CD14-positive monocyte (primary cell): ENCODE data around the gene TEF. TPM values are rescaled to one million over a fixed set of nuclear protein-coding genes. Genes with fewer than 3 reads are reported as not detected.

Experiments
- DNase-seq, 3 donors: peaks; one replicate each; pipeline ENCODE4 v3.0.0-alpha.2; 2011 to 2022
- H2AFZ ChIP-seq: 2 replicates; pipeline ENCODE4 v1.6.0; 2012; ENCODE audit warnings: mild to moderate bottlenecking, low read depth, low read length, inconsistent platforms; ENCODE audit not compliant: insufficient read depth, poor library complexity, severe bottlenecking
- H3K27ac ChIP-seq, 2 donors: 1 replicate in 1 of 2; 2 replicates in 1 of 2; pipeline ENCODE4 v1.5.1; 2012 to 2013; ENCODE audit warnings: low read length in 2 of 2, control low read depth in 1 of 2, inconsistent platforms in 1 of 2, low read depth in 1 of 2, mild to moderate bottlenecking in 1 of 2
- H3K27me3 ChIP-seq, 2 donors: one replicate each; pipeline versions ENCODE4 v1.6.0 to v1.6.1; 2011 to 2013; ENCODE audit warnings: low read length in 2 of 2; ENCODE audit not compliant: control insufficient read depth in 2 of 2, insufficient read depth in 2 of 2
- H3K36me3 ChIP-seq, 2 donors: replicated peaks in 1 of 2; 1 replicate in 1 of 2; 2 replicates in 1 of 2; pipeline versions ENCODE4 v1.5.1 to v1.6.1; 2012 to 2013; ENCODE audit warnings: low read length in 2 of 2, control low read depth in 1 of 2, inconsistent platforms in 1 of 2, mild to moderate bottlenecking in 1 of 2; ENCODE audit not compliant: insufficient read depth in 2 of 2, control insufficient read depth in 1 of 2
- H3K4me1 ChIP-seq, 2 donors: 1 replicate in 1 of 2; 2 replicates in 1 of 2; pipeline versions ENCODE4 v1.5.1 to v1.6.1; 2012 to 2013; ENCODE audit warnings: low read length in 2 of 2, control low read depth in 1 of 2, inconsistent platforms in 1 of 2, mild to moderate bottlenecking in 1 of 2, moderate library complexity in 1 of 2; ENCODE audit not compliant: insufficient read depth in 2 of 2, control insufficient read depth in 1 of 2
- H3K4me2 ChIP-seq: replicated peaks from 2 replicates; pipeline ENCODE3; 2012; ENCODE audit warnings: low read length, moderate library complexity, mild to moderate bottlenecking; ENCODE audit not compliant: poor library complexity, severe bottlenecking; ENCODE audit errors: extremely low read depth
- H3K4me3 ChIP-seq, 3 experiments: fragments of 200-600 bp in 1 of 3; sonication (generic) in 1 of 3; replicated peaks in 1 of 3; 1 replicate in 2 of 3; 2 replicates in 1 of 3; pipeline ENCODE4 v1.5.1; 2011 to 2013; ENCODE audit warnings: low read length in 3 of 3, mild to moderate bottlenecking in 3 of 3, control low read depth in 2 of 3, low read depth in 2 of 3, inconsistent platforms in 1 of 3, moderate library complexity in 1 of 3
- H3K79me2 ChIP-seq: 2 replicates; pipeline ENCODE4 v1.6.0; 2012; ENCODE audit warnings: mild to moderate bottlenecking, control low read depth, inconsistent platforms, low read length, moderate library complexity; ENCODE audit not compliant: insufficient read depth
- H3K9ac ChIP-seq: 2 replicates; pipeline ENCODE4 v1.6.0; 2017; ENCODE audit warnings: low read length, mild to moderate bottlenecking; ENCODE audit not compliant: insufficient read depth, poor library complexity, severe bottlenecking
- H3K9me3 ChIP-seq, 2 donors: replicated peaks in 1 of 2; 1 replicate in 1 of 2; 2 replicates in 1 of 2; pipeline versions ENCODE4 v1.5.1 to v1.6.1; 2012 to 2013; ENCODE audit warnings: low read length in 2 of 2, control low read depth in 1 of 2; ENCODE audit not compliant: control insufficient read depth in 1 of 2, insufficient read depth in 1 of 2
- H4K20me1 ChIP-seq: 2 replicates; pipeline ENCODE4 v1.6.0; 2012; ENCODE audit warnings: mild to moderate bottlenecking, low read length, control low read depth, moderate library complexity; ENCODE audit not compliant: insufficient read depth
- H3K27ac Mint-ChIP-seq, 7 donors: one replicate each; pipeline ENCODE4 v1.8.0; 2020; ENCODE audit warnings: mild to moderate bottlenecking in 7 of 7, mixed read lengths in 7 of 7, moderate library complexity in 6 of 7, inconsistent platforms in 2 of 7
- H3K27me3 Mint-ChIP-seq, 3 donors: one replicate each; pipeline ENCODE4 v1.8.0; 2021 to 2022; ENCODE audit warnings: low read depth in 3 of 3, mild to moderate bottlenecking in 3 of 3, mixed read lengths in 3 of 3, moderate library complexity in 3 of 3, inconsistent platforms in 1 of 3
- H3K36me3 Mint-ChIP-seq, 2 donors: one replicate each; pipeline ENCODE4 v1.8.0; 2020; ENCODE audit warnings: mixed read lengths in 2 of 2, inconsistent platforms in 1 of 2, mild to moderate bottlenecking in 1 of 2
- H3K4me1 Mint-ChIP-seq: one replicate; pipeline ENCODE4 v1.8.0; 2020; ENCODE audit warnings: mild to moderate bottlenecking, mixed read lengths
- H3K4me3 Mint-ChIP-seq, 2 donors: one replicate each; pipeline ENCODE4 v1.8.0; 2020; ENCODE audit warnings: mild to moderate bottlenecking in 2 of 2, mixed read lengths in 2 of 2, moderate library complexity in 1 of 2
- H3K9me3 Mint-ChIP-seq, 7 donors: one replicate each; pipeline ENCODE4 v1.8.0; 2020 to 2022; ENCODE audit warnings: mixed read lengths in 7 of 7, mild to moderate bottlenecking in 6 of 7, moderate library complexity in 6 of 7, inconsistent platforms in 2 of 7
- WGBS: methylation state at CpG from one replicate; pipeline ENCODE4 v1.1.5; 2013; ENCODE audit warnings: missing lambda C conversion rate; ENCODE audit not compliant: insufficient coverage; 5-methylcytosine and 5-hydroxymethylcytosine counted together
- intact Hi-C, 2 donors: fragments of 100-400 bp; cut with micrococcal nuclease; formaldehyde crosslinking; loops; one replicate each; pipeline versions ENCODE4 v1.15.0 to v1.15.1; 2023
- polyA plus RNA-seq, 3 donors: library from polyadenylated mRNA; depleted of rRNA in 1 of 3; unstranded in 2 of 3; stranded (reverse) in 1 of 3; fragments of 300-500 nt in 2 of 3; fragments of >200 nt in 1 of 3; fragmentation: Illumina TruSeq in 2 of 3; gene quantifications; 1 replicate in 2 of 3; 2 replicates in 1 of 3; pipeline ENCODE4 v1.2.3, GENCODE V29; 2012 to 2021
- TF ChIP-seq, protein P1 (sequence below): fragments of 200-600 bp; IDR thresholded peaks from one replicate; pipeline ENCODE4 v1.8.0; 2022; ENCODE audit warnings: antibody characterized with exemption, mild to moderate bottlenecking

TEF gene
- polyA plus RNA-seq, 3 donors = 0.71 to 1.7 (median 1.1) TPM

- H3K4me2 ChIP-seq = no peak overlapping the region
- WGBS = 100% methylated on average over 3 of the region's 11 CpGs
- no peaks in the 10 kb centered on the region for H3K79me2 ChIP-seq
- H3K27ac Mint-ChIP-seq = peak overlapping the region in 1 of 7 donors; percentile 2
- H3K4me1 ChIP-seq = no peaks in the 10 kb centered on the region
- intact Hi-C loops = no loop called here
- DNase-seq = no peak
- TF ChIP-seq, protein P1, sequence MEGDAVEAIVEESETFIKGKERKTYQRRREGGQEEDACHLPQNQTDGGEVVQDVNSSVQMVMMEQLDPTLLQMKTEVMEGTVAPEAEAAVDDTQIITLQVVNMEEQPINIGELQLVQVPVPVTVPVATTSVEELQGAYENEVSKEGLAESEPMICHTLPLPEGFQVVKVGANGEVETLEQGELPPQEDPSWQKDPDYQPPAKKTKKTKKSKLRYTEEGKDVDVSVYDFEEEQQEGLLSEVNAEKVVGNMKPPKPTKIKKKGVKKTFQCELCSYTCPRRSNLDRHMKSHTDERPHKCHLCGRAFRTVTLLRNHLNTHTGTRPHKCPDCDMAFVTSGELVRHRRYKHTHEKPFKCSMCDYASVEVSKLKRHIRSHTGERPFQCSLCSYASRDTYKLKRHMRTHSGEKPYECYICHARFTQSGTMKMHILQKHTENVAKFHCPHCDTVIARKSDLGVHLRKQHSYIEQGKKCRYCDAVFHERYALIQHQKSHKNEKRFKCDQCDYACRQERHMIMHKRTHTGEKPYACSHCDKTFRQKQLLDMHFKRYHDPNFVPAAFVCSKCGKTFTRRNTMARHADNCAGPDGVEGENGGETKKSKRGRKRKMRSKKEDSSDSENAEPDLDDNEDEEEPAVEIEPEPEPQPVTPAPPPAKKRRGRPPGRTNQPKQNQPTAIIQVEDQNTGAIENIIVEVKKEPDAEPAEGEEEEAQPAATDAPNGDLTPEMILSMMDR = no peak
- no peaks in the 10 kb centered on the region for H3K9me3 ChIP-seq
- H3K27me3 ChIP-seq = no peaks in the 10 kb centered on the region
- no peak overlapping the region for H3K4me3 ChIP-seq
- no peaks in the 10 kb centered on the region for H3K27me3 Mint-ChIP-seq
- no peaks in the 10 kb centered on the region for H4K20me1 ChIP-seq
- H3K9ac ChIP-seq = no peak overlapping the region
- no peaks in the 10 kb centered on the region for H3K4me1 Mint-ChIP-seq
- H3K27ac ChIP-seq = no peak overlapping the region
- no peak overlapping the region for H2AFZ ChIP-seq
- H3K36me3 ChIP-seq = peaks cover 0 to 19% of the 10 kb centered on the region in 2 donors
- H3K36me3 Mint-ChIP-seq = peaks cover 25% of the 10 kb centered on the region in 2 donors
- no peak overlapping the region for H3K4me3 Mint-ChIP-seq
- H3K9me3 Mint-ChIP-seq = no peaks in the 10 kb centered on the region
These were observed 12.2 kb downstream of the TEF start for GRCh38 chr22:41394012-41394356.

GRCh38 chr22:41395531-41396240 is 13.9 kb downstream of the TEF start:
- no peaks in the 10 kb centered on the region for H3K9me3 ChIP-seq
- H3K4me2 ChIP-seq = no peak overlapping the region
- TF ChIP-seq, protein P1 = no peak
- H4K20me1 ChIP-seq = no peaks in the 10 kb centered on the region
- no peak overlapping the region for H3K4me3 ChIP-seq
- Mint-ChIP-seq H3K27me3 (peaks cover 0 to 1% (median 0%) of the 10 kb centered on the region in 3 donors), H3K9me3 (no peaks in the 10 kb centered on the region), H3K4me1 (no peaks in the 10 kb centered on the region), H3K4me3 (no peak overlapping the region), H3K36me3 (peaks cover 22 to 25% of the 10 kb centered on the region in 2 donors), H3K27ac (no peak overlapping the region)
- peaks cover 0 to 19% of the 10 kb centered on the region in 2 donors for H3K36me3 ChIP-seq
- intact Hi-C loops = no loop called here
- no peak overlapping the region for H3K27ac ChIP-seq
- WGBS = 98% methylated on average over 36 of the region's 37 CpGs
- no peaks in the 10 kb centered on the region for H3K79me2 ChIP-seq
- no peak for DNase-seq
- no peaks in the 10 kb centered on the region for H3K4me1 ChIP-seq
- no peaks in the 10 kb centered on the region for H3K27me3 ChIP-seq
- H2AFZ ChIP-seq = no peak overlapping the region
- no peak overlapping the region for H3K9ac ChIP-seq
